Fibroblast of lung (primary cell): ENCODE results near the gene SLC35E4. TPM values are rescaled to one million over a fixed set of nuclear protein-coding genes. Genes with fewer than 3 reads are reported as not detected.

Experiments used
- DNase-seq, 2 donors: peaks; one replicate each; pipeline versions ENCODE4 v3.0.0 to v3.0.0-alpha.2; 2010; ENCODE audit warnings: low read depth in 2 of 2
- H2AFZ ChIP-seq: 2 replicates; pipeline ENCODE4 v1.5.1; 2012; ENCODE audit warnings: low read length, control low read depth, inconsistent platforms
- H3K27ac ChIP-seq: 2 replicates; pipeline ENCODE4 v1.5.1; 2011; ENCODE audit warnings: low read length, control low read depth; ENCODE audit not compliant: insufficient read depth
- H3K27me3 ChIP-seq: 2 replicates; pipeline ENCODE4 v1.5.1; 2011; ENCODE audit warnings: mild to moderate bottlenecking, low read length; ENCODE audit not compliant: control insufficient read depth, insufficient read depth
- H3K36me3 ChIP-seq: 2 replicates; pipeline ENCODE4 v1.5.1; 2011; ENCODE audit warnings: low read length; ENCODE audit not compliant: control insufficient read depth, insufficient read depth
- H3K4me1 ChIP-seq: 2 replicates; pipeline ENCODE4 v1.5.1; 2011; ENCODE audit warnings: low read length; ENCODE audit not compliant: control insufficient read depth, insufficient read depth; ENCODE audit errors: extremely low read depth
- H3K4me2 ChIP-seq: 2 replicates; pipeline ENCODE4 v1.5.1; 2011; ENCODE audit warnings: low read length, control low read depth; ENCODE audit not compliant: insufficient read depth; ENCODE audit errors: extremely low read depth
- H3K4me3 ChIP-seq, 4 experiments: fragments of 200-600 bp in 1 of 4; sonication (generic) in 1 of 4; replicated peaks in 1 of 4; 2 replicates each; pipeline ENCODE4 v1.5.1; 2011 to 2016; ENCODE audit warnings: low read length in 4 of 4, low read depth in 3 of 4, mild to moderate bottlenecking in 3 of 4, control low read depth in 2 of 4, inconsistent platforms in 1 of 4, mixed read lengths in 1 of 4; ENCODE audit not compliant: insufficient read depth in 1 of 4; ENCODE audit errors: control extremely low read depth in 1 of 4
- H3K79me2 ChIP-seq: 2 replicates; pipeline ENCODE4 v1.5.1; 2012; ENCODE audit warnings: mild to moderate bottlenecking, low read length, inconsistent platforms; ENCODE audit not compliant: control insufficient read depth, insufficient read depth
- H3K9ac ChIP-seq: 2 replicates; pipeline ENCODE4 v1.5.1; 2011; ENCODE audit warnings: mild to moderate bottlenecking, low read length, control low read depth; ENCODE audit not compliant: insufficient read depth
- H3K9me3 ChIP-seq: 2 replicates; pipeline ENCODE4 v1.5.1; 2012; ENCODE audit warnings: low read depth, low read length; ENCODE audit not compliant: control insufficient read depth, insufficient read depth
- H4K20me1 ChIP-seq: 2 replicates; pipeline ENCODE4 v1.5.1; 2011; ENCODE audit warnings: low read length; ENCODE audit not compliant: control insufficient read depth, insufficient read depth; ENCODE audit errors: extremely low read depth
- EZH2 ChIP-seq: IDR thresholded peaks from 2 replicates; pipeline ENCODE4 v1.5.1; 2012; ENCODE audit warnings: low read length, control low read depth, mild to moderate bottlenecking; ENCODE audit errors: missing control alignments
- polyA plus RNA-seq, 2 donors: library from polyadenylated mRNA; depleted of rRNA in 1 of 2; stranded (reverse) in 1 of 2; unstranded in 1 of 2; fragments of >200 nt; gene quantifications; 2 replicates each; pipeline ENCODE4 v1.2.1, GENCODE V29; 2011 to 2012; ENCODE audit warnings: missing spikeins in 1 of 2
- total RNA-seq: library from RNA; depleted of rRNA; stranded (reverse); fragments of >200 nt; gene quantifications from 2 replicates; pipeline ENCODE4 v1.2.1, GENCODE V29; 2014
- TF ChIP-seq, protein P1 (sequence below), 2 donors: IDR thresholded peaks in 1 of 2; conservative IDR thresholded peaks in 1 of 2; 1 replicate in 1 of 2; 2 replicates in 1 of 2; pipeline ENCODE4 v1.5.1; 2011 to 2012; ENCODE audit warnings: low read length in 2 of 2, control low read depth in 1 of 2, inconsistent platforms in 1 of 2, low read depth in 1 of 2, mild to moderate bottlenecking in 1 of 2

SLC35E4 gene
- total and polyA plus RNA-seq, 2 donors (not counting 1 experiment from before 2014, with no cell fraction given), result 2.0 to 10.1 TPM

DNA sequence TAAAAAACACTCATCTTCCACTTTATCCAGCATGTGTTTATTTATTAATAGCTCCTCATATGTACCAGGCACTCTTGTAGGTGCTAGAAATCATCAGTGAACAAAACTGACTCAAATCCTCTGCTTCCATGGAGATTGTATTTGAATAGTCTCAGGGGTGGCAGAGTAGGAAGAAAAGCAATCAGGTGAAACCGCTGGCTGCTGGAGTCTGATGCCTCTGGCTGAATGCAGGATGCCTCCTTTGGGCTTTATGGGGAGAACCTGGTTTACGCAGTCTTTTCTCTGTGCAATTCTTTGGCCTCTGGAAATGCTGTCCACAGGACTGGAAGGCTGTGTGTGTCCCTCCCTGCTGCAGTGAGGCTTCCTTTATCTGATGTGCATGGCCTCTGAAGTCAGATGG is 46.2 kb downstream of the SLC35E4 start:
- Histone ChIP-seq H3K27ac (no peak overlapping the region), H3K27me3 (no peaks in the 10 kb centered on the region), H3K4me1 (no peaks in the 10 kb centered on the region), H3K9ac (no peak overlapping the region), H4K20me1 (no peaks in the 10 kb centered on the region), H2AFZ (no peak overlapping the region), H3K4me2 (no peak overlapping the region), H3K9me3 (no peaks in the 10 kb centered on the region), H3K79me2 (no peaks in the 10 kb centered on the region), H3K36me3 (no peaks in the 10 kb centered on the region), H3K4me3 (no peak overlapping the region)
- TF ChIP-seq, protein P1, sequence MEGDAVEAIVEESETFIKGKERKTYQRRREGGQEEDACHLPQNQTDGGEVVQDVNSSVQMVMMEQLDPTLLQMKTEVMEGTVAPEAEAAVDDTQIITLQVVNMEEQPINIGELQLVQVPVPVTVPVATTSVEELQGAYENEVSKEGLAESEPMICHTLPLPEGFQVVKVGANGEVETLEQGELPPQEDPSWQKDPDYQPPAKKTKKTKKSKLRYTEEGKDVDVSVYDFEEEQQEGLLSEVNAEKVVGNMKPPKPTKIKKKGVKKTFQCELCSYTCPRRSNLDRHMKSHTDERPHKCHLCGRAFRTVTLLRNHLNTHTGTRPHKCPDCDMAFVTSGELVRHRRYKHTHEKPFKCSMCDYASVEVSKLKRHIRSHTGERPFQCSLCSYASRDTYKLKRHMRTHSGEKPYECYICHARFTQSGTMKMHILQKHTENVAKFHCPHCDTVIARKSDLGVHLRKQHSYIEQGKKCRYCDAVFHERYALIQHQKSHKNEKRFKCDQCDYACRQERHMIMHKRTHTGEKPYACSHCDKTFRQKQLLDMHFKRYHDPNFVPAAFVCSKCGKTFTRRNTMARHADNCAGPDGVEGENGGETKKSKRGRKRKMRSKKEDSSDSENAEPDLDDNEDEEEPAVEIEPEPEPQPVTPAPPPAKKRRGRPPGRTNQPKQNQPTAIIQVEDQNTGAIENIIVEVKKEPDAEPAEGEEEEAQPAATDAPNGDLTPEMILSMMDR (conservative IDR thresholded peaks at IDR 0.05 in 1 of 2, IDR thresholded peaks at IDR 0.05 in 1 of 2; ENCODE audit: low read depth in 1 of 2, low read length in 2 of 2), result no peak
- no peak for TF ChIP-seq EZH2
- DNase-seq, result no peak

DNA sequence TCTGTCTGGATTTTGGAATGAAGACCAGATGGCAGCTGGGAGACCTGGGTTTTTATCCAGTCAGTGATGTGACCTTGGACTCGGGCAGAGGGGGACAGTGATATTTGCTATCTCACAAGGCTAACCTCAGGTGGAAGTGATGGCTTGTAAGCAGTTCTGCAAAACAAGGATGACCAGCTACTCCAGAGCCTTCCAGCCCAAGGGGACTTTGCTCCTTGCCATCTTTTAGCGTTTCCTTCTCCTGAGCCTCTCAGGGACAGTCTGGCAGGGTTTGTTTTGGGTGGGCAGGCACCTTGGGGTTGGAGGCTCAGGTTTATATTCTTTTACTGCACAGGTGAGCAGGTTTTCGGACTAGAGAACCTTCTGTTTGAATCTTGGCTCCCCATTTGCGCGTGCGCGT is 49.6 kb downstream of the SLC35E4 start:
- DNase-seq, result no peak
- Histone ChIP-seq H3K4me2 (no peak overlapping the region), H3K9ac (no peak overlapping the region), H3K36me3 (no peaks in the 10 kb centered on the region), H3K27me3 (no peaks in the 10 kb centered on the region), H3K4me3 (no peak overlapping the region), H3K9me3 (no peaks in the 10 kb centered on the region), H4K20me1 (no peaks in the 10 kb centered on the region), H3K4me1 (no peaks in the 10 kb centered on the region), H3K79me2 (no peaks in the 10 kb centered on the region), H3K27ac (no peak overlapping the region), H2AFZ (no peak overlapping the region)
- TF ChIP-seq, protein P1 (conservative IDR thresholded peaks at IDR 0.05 in 1 of 2, IDR thresholded peaks at IDR 0.05 in 1 of 2; ENCODE audit: low read depth in 1 of 2, low read length in 2 of 2), result no peak
- no peak for TF ChIP-seq EZH2

DNA sequence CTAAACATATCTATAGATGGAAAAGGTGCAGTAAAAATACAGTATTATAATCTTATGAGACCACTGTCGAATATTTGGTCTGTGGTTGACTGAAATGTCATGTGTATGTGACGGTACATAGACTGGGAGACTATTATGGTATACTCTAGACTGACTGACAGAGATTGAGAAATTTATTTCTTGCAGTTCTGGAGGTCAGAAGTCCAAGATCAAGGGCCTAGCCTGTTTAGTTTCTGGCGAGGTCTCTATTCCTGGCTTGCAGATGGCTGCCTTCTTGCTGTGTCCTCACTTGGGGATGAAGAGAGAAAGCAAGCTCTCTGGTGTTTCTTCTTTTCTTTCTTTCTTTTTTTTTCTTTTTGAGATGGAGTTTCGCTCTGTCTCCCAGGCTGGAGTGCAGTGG is 51.8 kb downstream of the SLC35E4 start:
- H3K4me3 ChIP-seq, result no peak overlapping the region
- H3K4me1 ChIP-seq, result no peaks in the 10 kb centered on the region
- no peak overlapping the region for H3K4me2 ChIP-seq
- no peaks in the 10 kb centered on the region for H3K36me3 ChIP-seq
- DNase-seq, result no peak
- H3K9ac ChIP-seq, result no peak overlapping the region
- H3K27me3 ChIP-seq, result no peaks in the 10 kb centered on the region
- no peaks in the 10 kb centered on the region for H3K79me2 ChIP-seq
- no peak overlapping the region for H3K27ac ChIP-seq
- no peaks in the 10 kb centered on the region for H4K20me1 ChIP-seq
- no peak overlapping the region for H2AFZ ChIP-seq
- no peak for TF ChIP-seq EZH2
- TF ChIP-seq, protein P1 (conservative IDR thresholded peaks at IDR 0.05 in 1 of 2, IDR thresholded peaks at IDR 0.05 in 1 of 2; ENCODE audit: low read depth in 1 of 2, low read length in 2 of 2), result no peak
- no peaks in the 10 kb centered on the region for H3K9me3 ChIP-seq
